Epithelial cell of esophagus (primary cell): Measurements from ENCODE around the gene MKX.

ENCODE experiments used
- DNase-seq: peaks from one replicate; pipeline ENCODE4 v3.0.0; 2010; ENCODE audit warnings: low read depth
- H3K4me3 ChIP-seq: 2 replicates; pipeline ENCODE4 v1.5.1; 2011; ENCODE audit warnings: mild to moderate bottlenecking, low read length, control low read depth
- TF ChIP-seq, protein P1 (sequence below): IDR thresholded peaks from 2 replicates; pipeline ENCODE4 v1.5.1; 2011; ENCODE audit warnings: low read depth, mild to moderate bottlenecking, low read length, control low read depth, inconsistent platforms; ENCODE audit not compliant: insufficient read depth; ENCODE audit errors: missing control alignments

MKX gene

DNA sequence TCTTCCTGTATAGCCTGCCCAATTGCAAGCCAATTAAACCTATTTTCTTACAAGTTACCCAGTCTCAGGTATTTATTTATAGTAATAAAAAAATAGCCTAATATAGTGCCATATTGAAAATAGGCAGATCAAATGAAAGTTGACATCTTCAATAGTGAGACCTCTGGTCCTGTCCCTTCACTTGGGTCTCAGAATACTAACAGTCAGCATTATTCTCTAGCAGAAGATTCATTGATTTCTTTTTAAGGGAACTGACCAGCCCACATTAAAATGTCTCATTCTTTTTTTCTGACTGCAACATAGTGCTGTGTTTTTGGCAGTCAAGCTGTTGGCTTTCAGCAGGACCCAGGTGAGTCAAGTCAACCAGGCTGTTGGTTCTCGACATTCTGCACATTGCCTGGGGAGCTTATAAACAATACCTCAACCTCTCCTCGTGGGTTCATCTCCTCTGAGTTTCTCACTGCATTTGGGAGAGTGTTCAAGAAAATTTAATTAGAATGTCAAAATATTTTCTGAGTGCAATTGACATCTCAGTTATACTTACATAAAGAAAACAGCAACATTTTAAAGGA, 109.8 kb downstream of the MKX start:
- TF ChIP-seq, protein P1, sequence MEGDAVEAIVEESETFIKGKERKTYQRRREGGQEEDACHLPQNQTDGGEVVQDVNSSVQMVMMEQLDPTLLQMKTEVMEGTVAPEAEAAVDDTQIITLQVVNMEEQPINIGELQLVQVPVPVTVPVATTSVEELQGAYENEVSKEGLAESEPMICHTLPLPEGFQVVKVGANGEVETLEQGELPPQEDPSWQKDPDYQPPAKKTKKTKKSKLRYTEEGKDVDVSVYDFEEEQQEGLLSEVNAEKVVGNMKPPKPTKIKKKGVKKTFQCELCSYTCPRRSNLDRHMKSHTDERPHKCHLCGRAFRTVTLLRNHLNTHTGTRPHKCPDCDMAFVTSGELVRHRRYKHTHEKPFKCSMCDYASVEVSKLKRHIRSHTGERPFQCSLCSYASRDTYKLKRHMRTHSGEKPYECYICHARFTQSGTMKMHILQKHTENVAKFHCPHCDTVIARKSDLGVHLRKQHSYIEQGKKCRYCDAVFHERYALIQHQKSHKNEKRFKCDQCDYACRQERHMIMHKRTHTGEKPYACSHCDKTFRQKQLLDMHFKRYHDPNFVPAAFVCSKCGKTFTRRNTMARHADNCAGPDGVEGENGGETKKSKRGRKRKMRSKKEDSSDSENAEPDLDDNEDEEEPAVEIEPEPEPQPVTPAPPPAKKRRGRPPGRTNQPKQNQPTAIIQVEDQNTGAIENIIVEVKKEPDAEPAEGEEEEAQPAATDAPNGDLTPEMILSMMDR = no peak
- H3K4me3 ChIP-seq = no peak overlapping the region
- peak; percentile 7 for DNase-seq

DNA sequence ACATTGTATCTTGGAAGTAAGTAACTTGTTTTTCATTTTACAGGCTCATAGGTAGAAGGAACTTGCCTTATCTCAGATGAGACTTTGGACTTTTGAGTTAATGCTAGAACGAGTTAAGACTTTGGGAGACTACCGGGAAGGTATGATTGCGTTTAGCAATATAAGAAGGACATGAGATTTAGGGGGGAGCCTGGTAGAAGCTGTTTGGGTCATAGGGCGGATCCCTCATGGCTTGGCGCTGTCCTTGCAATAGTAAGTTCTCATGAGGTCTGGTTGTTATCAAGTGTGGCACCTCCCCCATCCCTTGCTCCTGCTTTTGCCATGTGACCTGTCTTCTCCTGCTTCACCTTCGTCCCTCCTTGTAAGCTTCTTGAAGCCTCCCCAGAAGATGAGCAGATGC, 110.3 kb downstream of the MKX start:
- DNase-seq = no peak
- no peak overlapping the region for H3K4me3 ChIP-seq
- TF ChIP-seq, protein P1 = no peak

DNA sequence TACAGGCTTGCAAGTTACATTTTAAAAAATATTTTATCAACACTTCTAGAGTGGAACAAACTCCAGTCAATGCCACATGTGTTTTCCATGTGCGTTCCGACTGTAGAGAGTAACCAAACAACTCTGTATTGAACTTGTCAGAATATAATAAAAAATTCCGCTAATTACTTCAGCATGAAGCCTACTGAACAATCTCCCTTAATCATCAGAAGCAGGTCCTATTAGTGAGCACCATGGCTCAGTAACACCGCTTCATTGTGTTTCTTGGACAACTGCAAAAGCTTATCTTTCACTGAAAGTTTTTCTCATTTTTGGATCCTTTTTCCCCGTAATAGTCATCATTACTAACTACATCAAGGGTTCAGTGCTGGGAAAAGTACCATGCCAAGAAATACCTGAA, 117.0 kb downstream of the MKX start:
- no peak for DNase-seq
- TF ChIP-seq, protein P1 = no peak
- no peak overlapping the region for H3K4me3 ChIP-seq

DNA sequence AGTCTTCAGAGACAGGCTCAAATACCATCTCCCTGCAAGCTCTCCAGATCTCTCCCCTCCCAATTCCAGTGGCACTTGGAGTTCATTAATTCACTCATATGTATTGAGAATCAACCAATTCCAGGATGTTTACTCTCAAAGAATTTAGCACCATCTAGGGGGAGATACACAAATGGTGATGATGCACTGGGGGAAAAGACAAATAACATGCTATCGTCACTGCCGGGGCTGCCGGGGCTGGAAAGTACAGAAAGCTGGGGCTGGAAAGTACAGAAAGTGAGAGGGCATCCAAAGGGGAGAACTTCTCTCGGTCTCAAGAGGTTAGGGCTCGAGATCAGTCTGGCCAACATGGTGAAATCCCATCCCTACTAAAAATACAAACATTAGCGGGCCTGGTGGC, 118.7 kb downstream of the MKX start:
- DNase-seq = no peak
- TF ChIP-seq, protein P1 = no peak
- H3K4me3 ChIP-seq = no peak overlapping the region

DNA sequence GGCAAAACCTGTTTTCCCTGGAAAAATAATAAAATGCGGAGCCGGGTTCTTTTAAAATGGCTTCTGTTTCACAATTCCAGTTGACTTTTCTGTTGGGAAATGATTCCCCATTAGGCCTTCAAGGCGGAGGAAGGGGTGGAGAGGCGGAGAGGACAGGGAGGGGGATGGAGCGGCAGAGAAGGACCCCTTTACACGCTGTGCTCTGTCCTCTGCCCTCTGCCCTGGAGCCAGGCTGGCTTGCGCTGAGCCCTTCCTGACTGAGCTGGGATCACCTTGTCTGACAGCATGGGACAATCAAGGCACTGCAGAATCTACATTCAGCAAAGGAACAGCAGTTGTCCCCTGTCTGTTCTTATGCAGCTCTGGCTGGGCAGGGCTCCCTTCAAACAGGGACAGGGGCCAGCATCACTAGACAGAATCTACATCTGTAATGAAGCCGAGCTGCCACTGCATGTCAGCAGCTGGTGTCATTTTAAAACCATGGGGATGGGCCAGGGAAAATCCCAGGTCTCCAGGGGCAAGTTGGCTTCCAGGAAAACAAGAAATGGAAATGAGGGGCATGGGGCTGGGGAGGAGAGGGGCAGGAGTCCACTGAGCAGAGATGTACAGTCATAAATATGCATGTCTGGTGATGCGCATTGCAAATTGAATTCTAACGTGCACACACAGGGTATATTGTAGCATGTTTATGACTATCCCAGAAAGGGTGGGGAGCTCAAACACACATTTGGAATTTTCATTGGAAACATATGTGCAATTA, 120.0 kb downstream of the MKX start:
- no peak for DNase-seq
- TF ChIP-seq, protein P1 = no peak
- H3K4me3 ChIP-seq = no peak overlapping the region

DNA sequence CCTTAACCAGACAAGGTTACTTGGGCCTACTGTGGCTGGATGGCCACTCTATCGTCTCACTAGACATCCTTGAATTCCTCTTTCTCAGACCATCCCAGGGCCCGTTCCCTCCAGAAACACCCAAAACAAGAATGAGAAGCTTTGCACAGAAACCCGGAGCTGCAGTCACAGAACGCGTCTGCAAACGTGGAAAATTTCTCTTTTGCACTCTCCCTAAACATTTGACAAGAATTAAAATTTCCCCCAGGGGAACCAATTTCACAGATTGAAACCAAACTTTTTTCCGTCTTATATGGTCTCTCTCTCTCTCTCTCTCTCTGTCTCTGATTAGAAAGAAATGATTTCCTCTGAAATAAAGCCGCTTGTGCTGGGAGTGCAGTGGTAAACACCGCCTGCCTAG, 120.7 kb downstream of the MKX start:
- H3K4me3 ChIP-seq = no peak overlapping the region
- TF ChIP-seq, protein P1 = no peak
- no peak for DNase-seq
